ENCODE data around the gene KRT85. TPM values are rescaled to one million over a fixed set of nuclear protein-coding genes. Genes with fewer than 3 reads are reported as not detected.
"Not testable (repeated sequence)": the region's sequence is repeated elsewhere in the genome, so short reads cannot be mapped to it uniquely, and the experiment has no call there.

Gene KRT85
- total RNA-seq, 2 experiments from 2014 or later, result not detected

DNA sequence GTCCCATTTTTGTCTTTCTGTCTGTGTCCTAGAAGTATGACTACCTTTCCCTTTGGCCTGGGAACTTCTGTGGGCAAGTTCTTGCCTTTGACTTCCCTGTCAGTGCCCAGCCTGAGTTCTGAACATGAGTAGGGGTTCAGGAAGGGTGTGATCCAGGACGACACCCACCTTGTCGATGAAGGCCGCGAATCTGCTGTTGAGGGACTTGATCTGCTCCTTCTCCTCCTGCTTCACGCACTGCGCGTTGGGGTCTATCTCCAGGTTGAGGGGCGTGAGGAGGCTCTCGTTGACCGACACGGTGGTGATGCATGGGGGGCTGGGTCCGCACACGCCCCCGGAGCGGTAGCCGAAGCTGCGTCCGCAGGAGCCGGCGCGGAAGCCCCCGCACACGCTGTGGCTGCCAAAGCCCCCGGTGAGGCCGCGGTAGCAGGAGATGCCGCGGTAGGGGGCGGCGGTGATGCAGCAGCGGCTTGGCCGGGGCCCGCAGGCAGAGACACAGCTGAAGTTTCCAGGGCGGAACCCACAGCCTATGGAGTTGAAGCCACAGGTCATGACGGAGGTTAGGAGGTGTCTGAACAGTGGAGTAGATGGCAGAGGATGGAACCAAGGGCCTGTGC is 46.4 kb downstream of the KRT85 start, which contains the start of gene KRT83:
Gene KRT83, minus strand, starts transcription at position 615 of the 617 bp plus-strand sequence. Its CDS starts 63 bp downstream, at position 552.
- H3K4me1 Mint-ChIP-seq, result no peaks in the 10 kb centered on the region

DNA sequence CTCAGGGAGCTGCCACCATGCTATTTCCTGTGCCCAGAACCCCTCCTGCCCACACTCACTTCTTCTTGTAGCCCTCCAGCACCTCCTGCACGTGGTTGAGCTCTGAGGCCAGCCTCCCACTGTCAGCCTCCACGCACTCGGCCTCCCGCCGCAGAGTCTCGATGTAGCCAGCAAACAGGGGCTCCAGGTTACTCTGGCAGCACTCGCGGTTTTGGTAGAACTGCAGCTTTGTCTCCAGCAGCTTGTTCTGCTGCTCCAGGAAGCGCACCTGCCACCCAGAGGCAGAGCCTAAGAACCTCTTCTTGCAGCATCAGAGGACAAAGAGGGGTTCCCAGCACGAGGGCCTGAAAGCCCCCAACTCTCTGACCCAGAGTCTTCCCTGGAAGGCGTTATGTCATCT is 48.2 kb downstream of the KRT85 start:
- peaks cover 43% of the 10 kb centered on the region for H3K27me3 Mint-ChIP-seq
- H3K4me1 Mint-ChIP-seq, result peaks cover 2% of the 10 kb centered on the region
- no peaks in the 10 kb centered on the region for H3K9me3 Mint-ChIP-seq
- POLR2A ChIA-PET, result no interaction called here
- H3K27ac Mint-ChIP-seq, result no peak overlapping the region
- H3K36me3 Mint-ChIP-seq (ENCODE audit: low read depth), result no peaks in the 10 kb centered on the region
- H3K4me3 Mint-ChIP-seq, result no peak overlapping the region
- no peak for DNase-seq
- CTCF ChIA-PET, result interaction anchor here (0.8 to 2.0 kb wide), 8 partner anchors 9 to 164 kb away, joined by 3 to 10 read pairs (median 3); no protein-coding TSS in a partner anchor

More for the DNA sequence above, 46.4 kb downstream of the KRT85 start, which contains the start of gene KRT83:
- Mint-ChIP-seq H3K36me3 (ENCODE audit: low read depth) (no peaks in the 10 kb centered on the region), H3K27me3 (peaks cover 56% of the 10 kb centered on the region), H3K9me3 (no peaks in the 10 kb centered on the region), H3K4me3 (no peak within 1 kb of the TSS), H3K27ac (no peak within 1 kb of the TSS)
- CTCF ChIA-PET, result no interaction called here
- POLR2A ChIA-PET, result no interaction called here
- DNase-seq, result no peak

DNA sequence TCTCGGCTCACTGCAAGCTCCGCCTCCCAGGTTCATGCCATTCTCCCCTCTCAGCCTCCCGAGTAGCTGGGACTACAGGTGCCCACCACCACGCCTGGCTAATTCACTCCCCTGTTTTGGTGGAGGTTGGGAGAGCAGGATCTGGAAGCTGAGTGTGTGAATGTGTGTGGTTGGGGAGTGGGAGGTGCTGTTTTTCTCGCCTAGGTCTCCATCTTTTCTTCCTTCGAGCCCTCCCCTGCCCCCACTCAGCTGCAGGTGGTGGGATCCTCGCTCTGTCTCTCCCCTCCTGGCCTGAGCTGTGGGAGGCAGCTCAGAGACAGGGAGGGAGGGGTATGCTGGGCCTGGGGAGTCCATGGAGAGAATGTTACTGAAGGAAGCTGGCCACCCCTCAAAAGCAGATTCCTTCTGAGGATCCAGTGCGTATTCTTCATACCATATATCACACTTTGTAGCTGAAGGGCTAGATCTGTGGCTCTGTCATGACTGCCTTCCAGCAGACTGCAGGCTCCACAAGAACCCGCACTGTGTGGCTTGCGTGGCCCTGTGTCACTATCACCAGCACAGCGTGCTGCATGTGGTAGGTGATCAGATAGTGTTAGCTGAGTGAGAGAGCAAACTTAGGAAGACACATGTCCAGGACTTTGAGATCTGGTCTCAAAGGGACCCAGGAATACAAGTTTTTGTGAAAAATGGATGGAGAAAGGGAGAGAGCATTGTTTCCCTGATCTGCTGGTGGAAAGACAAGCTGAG is 48.9 kb downstream of the KRT85 start:
- POLR2A ChIA-PET, result no interaction called here
- H3K4me1 Mint-ChIP-seq, result peaks cover 2% of the 10 kb centered on the region
- H3K27me3 Mint-ChIP-seq, result peaks cover 48% of the 10 kb centered on the region
- no peak overlapping the region for H3K27ac Mint-ChIP-seq
- no peaks in the 10 kb centered on the region for H3K36me3 Mint-ChIP-seq (ENCODE audit: low read depth)
- no peak for DNase-seq
- no peaks in the 10 kb centered on the region for H3K9me3 Mint-ChIP-seq
- no peak overlapping the region for H3K4me3 Mint-ChIP-seq
- CTCF ChIA-PET, result interaction anchor here (0.8 to 2.0 kb wide), 7 partner anchors 10 to 163 kb away, joined by 3 to 10 read pairs (median 3); no protein-coding TSS in a partner anchor

DNA sequence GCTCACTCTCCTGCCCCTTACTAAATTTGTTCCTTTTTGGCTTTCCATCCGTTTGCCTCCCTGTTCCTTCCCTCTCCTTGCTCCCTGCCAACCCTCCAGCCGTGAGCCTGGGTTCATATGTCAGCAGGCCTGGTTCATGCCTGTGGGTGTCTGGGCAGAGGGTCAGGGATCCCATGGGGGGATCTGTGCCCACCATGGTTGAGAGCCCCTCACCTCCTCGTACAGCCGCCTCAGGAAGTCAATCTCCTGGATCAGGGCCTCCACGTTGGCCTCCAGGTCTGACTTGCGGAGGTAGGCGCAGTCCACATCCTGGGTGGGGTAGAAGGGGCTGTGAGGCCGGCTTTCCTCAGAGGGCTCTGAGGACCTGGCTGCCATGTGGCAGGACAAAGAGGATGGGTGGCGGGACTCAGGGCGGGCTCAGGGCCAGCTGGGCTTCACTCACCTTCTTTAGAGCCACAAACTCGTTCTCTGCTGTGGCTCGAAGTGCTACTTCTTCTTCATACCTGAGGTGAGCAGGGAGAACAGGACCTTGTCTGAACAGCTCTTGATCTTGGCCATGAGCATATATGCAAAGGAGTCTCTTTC is 49.7 kb downstream of the KRT85 start:
- H3K9me3 Mint-ChIP-seq, result no peaks in the 10 kb centered on the region
- H3K4me1 Mint-ChIP-seq, result peaks cover 2% of the 10 kb centered on the region
- H3K4me3 Mint-ChIP-seq, result no peak overlapping the region
- ChIA-PET POLR2A (no interaction called here), CTCF (interaction anchor here (1.3 kb wide), 1 partner anchor 161 kb away, joined by 3 read pairs; no protein-coding TSS in a partner anchor)
- no peak overlapping the region for H3K27ac Mint-ChIP-seq
- H3K27me3 Mint-ChIP-seq, result peaks cover 48% of the 10 kb centered on the region
- DNase-seq, result no peak
- no peaks in the 10 kb centered on the region for H3K36me3 Mint-ChIP-seq (ENCODE audit: low read depth)

DNA sequence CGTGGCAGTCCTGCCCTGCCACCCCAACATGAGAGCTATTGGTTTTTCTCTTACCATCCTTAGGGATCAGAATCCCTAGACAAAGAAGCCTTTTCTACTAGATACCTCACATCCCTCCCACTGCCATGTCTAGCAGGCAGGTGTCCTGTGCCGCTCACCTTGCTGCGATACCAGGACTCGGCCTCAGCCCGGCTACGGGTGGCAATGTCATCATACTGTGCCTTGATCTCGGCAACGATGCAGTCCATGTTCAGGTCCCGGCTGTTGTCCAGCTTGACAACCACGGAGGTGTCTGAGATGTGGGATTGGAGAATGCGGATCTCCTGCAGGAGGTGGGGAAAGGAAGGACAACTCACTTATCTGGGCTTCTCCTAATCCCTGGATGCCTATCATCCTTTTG is 50.6 kb downstream of the KRT85 start:
- Mint-ChIP-seq H3K4me1 (peaks cover 2% of the 10 kb centered on the region), H3K27ac (no peak overlapping the region), H3K27me3 (peaks cover 46% of the 10 kb centered on the region), H3K36me3 (ENCODE audit: low read depth) (no peaks in the 10 kb centered on the region), H3K9me3 (no peaks in the 10 kb centered on the region), H3K4me3 (no peak overlapping the region)
- POLR2A ChIA-PET, result no interaction called here
- no peak for DNase-seq
- CTCF ChIA-PET, result interaction anchor here (1.3 to 1.5 kb wide), 3 partner anchors 9 to 38 kb away, joined by 3 to 4 read pairs (median 3); no protein-coding TSS in a partner anchor

DNA sequence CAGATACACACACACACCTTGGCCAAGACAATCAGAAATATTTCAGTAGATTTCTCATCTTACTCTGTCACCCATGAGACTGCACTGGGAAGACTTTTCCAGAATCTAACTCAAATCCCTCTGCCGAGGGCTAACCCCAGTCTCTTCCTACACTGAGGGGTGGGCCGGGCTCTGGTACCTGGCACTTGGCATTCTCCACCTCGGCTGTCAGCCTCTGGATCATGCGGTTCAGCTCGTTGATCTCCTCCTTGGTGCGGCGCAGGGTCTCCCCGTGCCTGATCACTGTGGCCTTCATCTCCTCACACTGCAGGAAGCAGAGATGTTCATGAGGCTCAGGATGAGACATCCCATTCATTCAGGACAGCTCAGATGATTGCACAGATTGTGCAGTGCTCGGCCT is 51.0 kb downstream of the KRT85 start:
- H3K27ac Mint-ChIP-seq, result no peak overlapping the region
- no peaks in the 10 kb centered on the region for H3K9me3 Mint-ChIP-seq
- no peak for DNase-seq
- no peaks in the 10 kb centered on the region for H3K36me3 Mint-ChIP-seq (ENCODE audit: low read depth)
- no peak overlapping the region for H3K4me3 Mint-ChIP-seq
- ChIA-PET POLR2A (no interaction called here), CTCF (interaction anchor here (1.3 to 1.8 kb wide), 4 partner anchors 9 to 37 kb away, joined by 3 to 11 read pairs (median 4); no protein-coding TSS in a partner anchor)
- H3K27me3 Mint-ChIP-seq, result peaks cover 47% of the 10 kb centered on the region
- H3K4me1 Mint-ChIP-seq, result peaks cover 2% of the 10 kb centered on the region

DNA sequence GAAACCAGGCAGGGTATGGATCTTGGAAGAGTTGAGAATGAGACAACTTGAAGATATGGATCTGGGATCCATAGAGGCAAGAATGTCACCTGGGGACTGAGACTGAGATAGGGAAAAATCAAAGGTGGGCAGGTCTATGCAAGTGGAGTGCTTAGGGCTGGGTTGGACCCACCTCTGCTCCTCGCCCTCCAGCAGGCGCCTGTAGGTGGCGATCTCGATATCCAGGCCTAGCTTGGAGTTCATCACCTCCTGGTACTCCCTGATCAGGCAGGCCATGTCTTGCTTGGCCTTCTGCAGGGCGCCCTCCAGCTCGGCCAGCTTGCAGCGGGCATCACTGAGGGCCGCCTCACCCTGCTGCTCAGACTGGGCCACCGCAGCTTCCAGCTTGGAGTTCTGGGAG is 51.6 kb downstream of the KRT85 start:
- H3K27ac Mint-ChIP-seq; H3K4me1 Mint-ChIP-seq; H3K36me3 Mint-ChIP-seq (ENCODE audit: low read depth); H3K4me3 Mint-ChIP-seq; POLR2A ChIA-PET; H3K9me3 Mint-ChIP-seq: not testable (repeated sequence)
- peak; percentile 46 for DNase-seq
- CTCF ChIA-PET, result interaction anchor here (1.3 to 1.8 kb wide), 4 partner anchors 8 to 37 kb away, joined by 3 to 11 read pairs (median 4); no protein-coding TSS in a partner anchor
- peaks cover 47% of the 10 kb centered on the region for H3K27me3 Mint-ChIP-seq

DNA sequence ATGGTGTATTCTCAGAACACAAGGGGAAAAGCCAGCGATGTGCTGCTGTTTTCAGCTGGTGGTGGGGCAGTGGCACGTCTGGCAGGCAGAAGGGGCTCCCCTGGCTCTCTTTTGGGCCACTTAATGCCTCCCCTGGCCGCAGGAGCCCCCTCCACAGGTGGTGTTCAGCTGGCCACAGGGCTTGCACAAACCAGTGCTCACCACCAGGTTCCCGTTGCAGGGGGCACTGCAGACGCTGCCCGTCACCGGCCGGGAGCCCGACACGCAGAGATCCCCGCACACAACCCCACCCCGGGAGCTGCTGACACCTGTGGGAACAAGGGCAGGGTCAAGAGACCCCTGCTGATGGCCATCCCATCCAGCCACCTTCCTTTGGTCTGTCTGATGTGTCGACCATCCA is 52.8 kb downstream of the KRT85 start:
- Mint-ChIP-seq H3K27ac (no peak overlapping the region), H3K4me1 (peaks cover 2% of the 10 kb centered on the region), H3K4me3 (no peak overlapping the region), H3K9me3 (no peaks in the 10 kb centered on the region), H3K36me3 (ENCODE audit: low read depth) (no peaks in the 10 kb centered on the region), H3K27me3 (peaks cover 46% of the 10 kb centered on the region)
- POLR2A ChIA-PET, result no interaction called here
- CTCF ChIA-PET, result interaction anchor here (0.9 to 1.8 kb wide), 2 partner anchors 13 to 58 kb away, joined by 4 to 11 read pairs; no protein-coding TSS in a partner anchor
- no peak for DNase-seq

DNA sequence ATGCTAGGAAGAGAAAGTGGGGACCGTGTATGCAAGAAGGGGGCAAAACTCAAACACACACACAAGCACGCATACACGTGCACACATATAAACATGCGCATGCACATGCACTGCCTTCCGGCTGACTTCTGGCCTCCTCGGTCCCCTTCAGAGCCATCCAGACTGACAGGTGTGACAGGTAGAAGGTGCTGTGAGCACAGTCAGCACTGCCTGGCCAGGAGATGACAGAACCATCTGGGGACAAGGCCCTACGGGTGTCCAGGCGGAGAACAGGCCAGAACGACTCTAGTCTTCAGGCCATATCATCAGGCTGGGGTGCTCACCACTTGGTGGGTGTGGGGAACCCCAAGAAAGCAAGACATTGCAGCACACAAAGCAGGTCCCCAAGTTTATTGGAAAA is 53.4 kb downstream of the KRT85 start:
- Mint-ChIP-seq H3K4me3 (no peak overlapping the region), H3K9me3 (no peaks in the 10 kb centered on the region), H3K27ac (no peak overlapping the region), H3K36me3 (ENCODE audit: low read depth) (no peaks in the 10 kb centered on the region), H3K4me1 (peaks cover 3% of the 10 kb centered on the region), H3K27me3 (peaks cover 46% of the 10 kb centered on the region)
- ChIA-PET CTCF (interaction anchor here (2.6 kb wide), 1 partner anchor 13 kb away, joined by 13 read pairs; no protein-coding TSS in a partner anchor), POLR2A (no interaction called here)
- no peak for DNase-seq

DNA sequence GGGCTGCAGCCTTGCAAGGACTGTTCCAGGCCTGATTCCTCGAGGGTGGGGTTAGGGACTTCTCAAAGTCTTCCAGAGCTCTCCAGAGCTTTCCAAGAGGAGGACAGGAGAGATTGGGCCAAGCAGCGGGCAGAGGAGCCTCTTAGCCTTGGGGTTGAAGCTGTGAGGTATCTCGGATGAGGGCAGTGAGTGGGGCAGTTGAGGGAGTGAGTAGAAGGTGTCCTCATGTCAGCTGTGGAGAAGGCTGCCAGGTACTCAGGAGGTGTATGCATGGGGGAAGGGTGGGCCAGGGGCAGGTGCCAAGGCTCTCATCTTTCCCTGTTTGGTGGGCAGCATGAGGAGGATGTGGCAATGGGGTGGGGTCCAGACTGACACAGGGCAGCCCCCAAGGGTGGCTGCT is 53.8 kb downstream of the KRT85 start:
- Mint-ChIP-seq H3K4me1 (peaks cover 7% of the 10 kb centered on the region), H3K36me3 (ENCODE audit: low read depth) (no peaks in the 10 kb centered on the region), H3K27me3 (peaks cover 47% of the 10 kb centered on the region), H3K9me3 (no peaks in the 10 kb centered on the region), H3K27ac (no peak overlapping the region), H3K4me3 (no peak overlapping the region)
- DNase-seq, result no peak
- ChIA-PET CTCF (interaction anchor here (2.6 kb wide), 1 partner anchor 14 kb away, joined by 13 read pairs; no protein-coding TSS in a partner anchor), POLR2A (no interaction called here)

DNA sequence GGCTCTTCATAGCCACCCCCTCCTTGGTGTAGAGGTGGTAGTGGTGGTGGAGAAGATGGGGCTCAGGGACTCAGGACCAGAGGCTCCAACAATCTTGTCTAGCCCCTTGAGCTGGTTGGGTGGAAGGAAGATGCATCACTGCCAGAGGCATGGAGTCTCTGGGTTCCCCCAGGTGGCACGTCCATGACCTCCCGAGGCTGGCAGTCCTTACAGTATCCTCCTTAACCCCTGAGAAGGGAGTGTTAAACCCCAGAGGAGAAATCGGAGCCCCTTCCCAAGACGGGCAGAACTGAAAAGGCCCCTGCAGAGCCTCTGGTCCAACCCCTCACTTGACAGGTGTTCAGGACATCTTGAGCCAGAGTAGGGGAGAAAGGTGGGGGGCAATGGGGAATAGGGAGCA is 55.2 kb downstream of the KRT85 start:
- Mint-ChIP-seq H3K27me3 (peaks cover 59% of the 10 kb centered on the region), H3K9me3 (no peaks in the 10 kb centered on the region), H3K27ac (no peak overlapping the region), H3K4me3 (no peak overlapping the region), H3K36me3 (ENCODE audit: low read depth) (no peaks in the 10 kb centered on the region), H3K4me1 (peaks cover 11% of the 10 kb centered on the region)
- POLR2A ChIA-PET, result interaction anchor here (1.4 kb wide), 1 partner anchor 17 kb away, joined by 4 read pairs; no protein-coding TSS in a partner anchor
- CTCF ChIA-PET, result interaction anchor here (0.8 to 7.1 kb wide), 6 partner anchors 15 to 155 kb away, joined by 3 to 50 read pairs (median 4); no protein-coding TSS in a partner anchor
- no peak for DNase-seq

DNA sequence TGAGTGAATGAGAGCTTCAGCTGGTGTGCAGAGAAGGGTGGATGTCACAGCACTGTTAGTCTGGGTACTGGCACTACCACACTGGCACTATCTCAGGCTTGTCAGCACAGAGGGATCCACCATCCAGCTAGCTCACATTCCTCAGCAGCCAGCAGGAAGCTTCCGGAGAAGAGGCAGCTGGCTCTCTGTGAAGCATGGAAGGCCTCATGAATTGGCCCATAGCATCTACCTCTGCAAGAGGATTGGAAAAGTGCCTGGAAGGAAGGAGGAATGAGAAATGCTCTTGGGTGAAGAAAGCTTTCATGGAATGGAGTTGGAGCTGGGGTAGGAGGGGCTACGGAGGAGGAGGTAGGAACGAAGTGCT is 56.0 kb downstream of the KRT85 start:
- Mint-ChIP-seq H3K27me3 (peaks cover 67% of the 10 kb centered on the region), H3K4me1 (peaks cover 11% of the 10 kb centered on the region), H3K9me3 (no peaks in the 10 kb centered on the region), H3K27ac (no peak overlapping the region), H3K36me3 (ENCODE audit: low read depth) (no peaks in the 10 kb centered on the region), H3K4me3 (no peak overlapping the region)
- POLR2A ChIA-PET, result interaction anchor here (0.6 to 1.4 kb wide), 2 partner anchors 16 to 82 kb away, joined by 3 to 4 read pairs; no protein-coding TSS in a partner anchor
- CTCF ChIA-PET, result interaction anchor here (0.8 to 7.1 kb wide), 8 partner anchors 11 to 155 kb away, joined by 3 to 50 read pairs (median 4); no protein-coding TSS in a partner anchor
- no peak for DNase-seq

All from activated CD4-positive, alpha-beta memory T cell treated with anti-CD3 and anti-CD28 coated beads, Interleukin-2, amount 10 ng/mL, durations not matched to agents 7 days and 5 days (primary cell).